Measurements from ENCODE around the gene LRRC8A. TPM values are rescaled to one million over a fixed set of nuclear protein-coding genes. Genes with fewer than 3 reads are reported as not detected.

Gene LRRC8A
- total RNA-seq, 1 experiment from 2014 or later, result 19.1 TPM

Other genes starting within 250 kb of the LRRC8A start
- 117 and 122 TPM in 2 replicates for gene DYNC2I2, start 225.3 kb upstream of the LRRC8A start, total RNA-seq (2014; rRNA removed; shearing (Covaris generic); ENCODE audit: low replicate concordance)
- 782 and 1,015 TPM in 2 replicates for gene SET, start 192.9 kb upstream of the LRRC8A start, total RNA-seq (2014; rRNA removed; shearing (Covaris generic); ENCODE audit: low replicate concordance)
- gene PKN3, start 179.6 kb upstream of the LRRC8A start, total RNA-seq (2014; rRNA removed; shearing (Covaris generic); ENCODE audit: low replicate concordance), result 10.2 and 10.5 TPM in 2 replicates
- 22.7 and 26.6 TPM in 2 replicates for gene ZDHHC12, start 158.0 kb upstream of the LRRC8A start, total RNA-seq (2014; rRNA removed; shearing (Covaris generic); ENCODE audit: low replicate concordance)
- 10.2 and 28.2 TPM in 2 replicates for gene ZER1, start 110.2 kb upstream of the LRRC8A start, total RNA-seq (2014; rRNA removed; shearing (Covaris generic); ENCODE audit: low replicate concordance)
- gene TBC1D13, start 94.9 kb upstream of the LRRC8A start, total RNA-seq (2014; rRNA removed; shearing (Covaris generic); ENCODE audit: low replicate concordance), result 1.8 and 2.0 TPM in 2 replicates
- 11.9 and 19.7 TPM in 2 replicates for gene ENDOG, start 63.6 kb upstream of the LRRC8A start, total RNA-seq (2014; rRNA removed; shearing (Covaris generic); ENCODE audit: low replicate concordance)
- gene SPOUT1, start 52.3 kb upstream of the LRRC8A start, total RNA-seq (2014; rRNA removed; shearing (Covaris generic); ENCODE audit: low replicate concordance), result 9.8 and 36.3 TPM in 2 replicates
- 9.6 and 17.8 TPM in 2 replicates for gene KYAT1, start 183 bp upstream of the LRRC8A start, total RNA-seq (2014; rRNA removed; shearing (Covaris generic); ENCODE audit: low replicate concordance)
- not detected in 2 replicates for gene PHYHD1, start 38.8 kb downstream of the LRRC8A start, total RNA-seq (2014; rRNA removed; shearing (Covaris generic); ENCODE audit: low replicate concordance)
- 16.9 and 29.7 TPM in 2 replicates for gene DOLK, start 65.5 kb downstream of the LRRC8A start, total RNA-seq (2014; rRNA removed; shearing (Covaris generic); ENCODE audit: low replicate concordance)
- gene NUP188, start 65.6 kb downstream of the LRRC8A start, total RNA-seq (2014; rRNA removed; shearing (Covaris generic); ENCODE audit: low replicate concordance), result 14.5 and 22.4 TPM in 2 replicates
- gene SH3GLB2, start 146.2 kb downstream of the LRRC8A start, total RNA-seq (2014; rRNA removed; shearing (Covaris generic); ENCODE audit: low replicate concordance), result 36.7 and 42.7 TPM in 2 replicates
- gene MIGA2, start 154.5 kb downstream of the LRRC8A start, total RNA-seq (2014; rRNA removed; shearing (Covaris generic); ENCODE audit: low replicate concordance), result 16.5 and 19.3 TPM in 2 replicates
- gene DOLPP1, start 199.0 kb downstream of the LRRC8A start, total RNA-seq (2014; rRNA removed; shearing (Covaris generic); ENCODE audit: low replicate concordance), result 18.4 and 24.9 TPM in 2 replicates
- 16.3 and 17.5 TPM in 2 replicates for gene CRAT, start 228.7 kb downstream of the LRRC8A start, total RNA-seq (2014; rRNA removed; shearing (Covaris generic); ENCODE audit: low replicate concordance)
- 76.3 and 127 TPM in 2 replicates for gene PTPA, start 229.3 kb downstream of the LRRC8A start, total RNA-seq (2014; rRNA removed; shearing (Covaris generic); ENCODE audit: low replicate concordance)